Measurements from ENCODE around the gene PPP1R13L.

The PPP1R13L gene

DNA sequence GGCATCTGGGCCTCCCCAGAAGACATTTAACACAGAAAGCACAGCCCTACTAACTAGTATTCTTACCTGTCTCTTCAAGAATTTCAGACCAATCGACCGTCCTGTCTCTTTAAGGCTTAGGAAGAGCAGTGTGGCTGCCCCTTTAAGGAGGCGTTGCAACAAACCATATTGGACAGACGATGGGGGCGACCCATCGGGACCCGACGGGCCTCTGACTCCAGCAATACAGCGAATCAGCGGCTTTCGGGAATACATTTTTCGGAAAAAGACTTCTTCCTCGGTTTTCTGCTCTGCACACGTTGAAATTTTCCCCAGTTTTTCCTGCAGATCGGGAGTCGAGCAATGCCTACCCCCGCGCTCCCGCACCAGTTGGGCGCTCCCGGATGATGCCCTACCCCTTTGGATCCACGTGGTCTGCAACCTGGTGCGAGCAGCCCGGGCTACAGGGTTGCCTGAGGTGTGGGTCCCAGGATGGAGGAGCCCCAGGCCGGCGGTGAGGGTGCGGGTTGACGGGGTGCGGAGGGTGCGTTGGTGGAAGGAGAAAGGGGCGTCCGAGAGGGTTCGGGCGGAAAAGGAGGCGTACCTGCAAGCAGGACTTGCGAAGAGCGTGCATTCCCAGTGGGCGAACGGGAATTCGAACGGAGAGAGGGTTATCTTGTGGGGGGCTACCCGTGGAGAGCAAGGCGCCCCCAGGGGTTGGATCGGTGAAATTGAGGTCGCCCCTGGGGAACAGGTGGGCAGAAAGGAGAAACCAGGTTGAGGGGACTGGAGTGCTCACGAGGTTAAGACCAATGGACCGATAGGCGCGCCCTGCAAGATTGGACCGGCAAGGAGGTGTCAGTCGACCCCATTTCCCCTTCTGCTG is 1.6 kb upstream of the PPP1R13L start, which contains the start of gene POLR1G:
POLR1G (plus strand) TSS at position 419 of the 865 bp plus-strand sequence; CDS start at position 472, 53 bp downstream.
- H3K4me1 ChIP-seq (ENCODE audit: insufficient read depth, low read length): peaks cover 15% of the 10 kb centered on the region
- peak within 1 kb of the TSS; percentile 99 for H3K9ac ChIP-seq (ENCODE audit: low read depth, low read length)
- WGBS: under 1% methylated on average over 51 of the region's 51 CpGs
- peaks cover 8% of the 10 kb centered on the region; the same call in 1 of the 2 replicates for H3K27me3 ChIP-seq (ENCODE audit: insufficient read depth, low read length)
- H3K36me3 ChIP-seq (ENCODE audit: insufficient read depth, low read length): peaks cover 25% of the 10 kb centered on the region
- no peaks in the 10 kb centered on the region for H3K9me3 ChIP-seq (ENCODE audit: insufficient read depth, low read depth, low read length)
- H3K4me3 ChIP-seq (ENCODE audit: low read length): peak within 1 kb of the TSS; percentile 87
- H3K27ac ChIP-seq (ENCODE audit: low read depth, low read length): peak within 1 kb of the TSS; percentile 97

DNA sequence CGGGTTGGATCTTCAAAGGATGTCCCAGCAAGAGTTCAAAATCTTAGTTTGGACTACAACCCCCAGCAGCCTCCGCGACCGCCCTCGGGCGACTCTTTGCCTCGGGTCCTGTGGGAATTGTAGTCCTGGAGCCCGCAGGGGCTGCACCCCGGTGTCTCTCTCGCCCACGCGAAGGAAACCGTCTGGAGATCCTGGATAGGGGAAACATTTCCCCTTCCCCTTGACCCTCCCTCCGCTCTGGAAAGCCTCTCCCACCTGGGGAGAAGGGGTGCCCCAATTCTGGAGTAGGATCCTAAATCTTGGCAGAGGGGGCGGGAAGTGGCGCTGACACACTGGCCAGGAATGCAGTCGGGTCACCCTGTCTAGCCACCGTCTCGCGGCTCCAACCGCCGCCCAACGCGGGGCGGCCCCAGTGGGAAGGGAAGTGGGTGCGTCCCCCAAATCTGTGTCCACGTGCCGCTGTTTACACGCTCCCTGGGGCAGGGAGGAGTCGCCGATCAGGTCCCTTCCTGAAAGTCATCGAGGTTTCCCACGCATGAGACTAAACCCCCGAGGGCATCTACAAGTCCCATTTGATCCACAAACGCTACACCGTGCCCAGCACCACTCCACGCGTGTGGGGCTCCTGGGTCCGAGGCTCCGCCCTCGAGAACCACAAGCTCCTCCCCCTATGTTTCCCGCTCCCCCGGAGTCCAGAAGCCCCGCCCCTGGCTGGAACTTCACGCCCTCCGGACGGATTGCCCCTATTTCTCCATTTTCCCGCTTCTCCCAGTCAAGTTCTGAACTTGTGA is 761 bp upstream of the PPP1R13L start:
- H3K4me1 ChIP-seq (ENCODE audit: insufficient read depth, low read length): peaks cover 15% of the 10 kb centered on the region
- peaks cover 8% of the 10 kb centered on the region; the same call in 1 of the 2 replicates for H3K27me3 ChIP-seq (ENCODE audit: insufficient read depth, low read length)
- peak overlapping the region; percentile 99 for H3K9ac ChIP-seq (ENCODE audit: low read depth, low read length)
- H3K9me3 ChIP-seq (ENCODE audit: insufficient read depth, low read depth, low read length): no peaks in the 10 kb centered on the region
- WGBS: 1% methylated on average over 47 of the region's 48 CpGs
- H3K4me3 ChIP-seq (ENCODE audit: low read length): peak overlapping the region; percentile 87
- H3K27ac ChIP-seq (ENCODE audit: low read depth, low read length): peak overlapping the region; percentile 97
- peaks cover 18% of the 10 kb centered on the region for H3K36me3 ChIP-seq (ENCODE audit: insufficient read depth, low read length)

- peak overlapping the region; percentile 41; the same call in 1 of the 2 replicates for H3K9ac ChIP-seq (ENCODE audit: low read depth, low read length)
Measured at GRCh38 chr19:45403781-45404556, 900 bp downstream of the PPP1R13L start.

DNA sequence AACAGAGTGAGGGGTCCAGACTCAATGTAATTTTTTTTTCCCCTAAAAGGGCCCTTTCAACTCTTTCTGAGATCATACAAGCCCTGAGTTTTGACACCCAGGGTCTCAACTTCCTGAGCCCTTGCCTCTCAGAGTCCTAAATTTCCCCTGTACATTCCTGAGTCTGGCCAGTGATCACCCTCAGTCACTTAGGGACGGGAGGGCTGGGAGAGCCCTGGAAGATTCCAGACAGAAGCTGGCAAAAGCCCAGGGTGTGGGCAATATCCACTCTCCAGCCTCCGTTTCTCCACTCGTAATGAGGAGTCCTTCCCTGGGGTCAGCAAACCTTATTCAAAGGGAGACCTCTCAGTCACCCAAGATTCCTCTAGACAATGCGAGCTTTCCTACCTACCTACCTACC is 1.6 kb downstream of the PPP1R13L start:
- WGBS: 78% methylated on average over 4 of the region's 4 CpGs
- Histone ChIP-seq H3K9me3 (ENCODE audit: insufficient read depth, low read depth, low read length) (no peaks in the 10 kb centered on the region), H3K36me3 (ENCODE audit: insufficient read depth, low read length) (peaks cover 3% of the 10 kb centered on the region; the same call in 1 of the 2 replicates), H3K4me3 (ENCODE audit: low read length) (peak overlapping the region; percentile 87), H3K27ac (ENCODE audit: low read depth, low read length) (no peak overlapping the region), H3K27me3 (ENCODE audit: insufficient read depth, low read length) (peaks cover 8% of the 10 kb centered on the region; the same call in 1 of the 2 replicates), H3K9ac (ENCODE audit: low read depth, low read length) (no peak overlapping the region), H3K4me1 (ENCODE audit: insufficient read depth, low read length) (peaks cover 15% of the 10 kb centered on the region)

More at GRCh38 chr19:45403781-45404556, 900 bp downstream of the PPP1R13L start:
- Histone ChIP-seq H3K36me3 (ENCODE audit: insufficient read depth, low read length) (peaks cover 10% of the 10 kb centered on the region), H3K27ac (ENCODE audit: low read depth, low read length) (peak overlapping the region; percentile 97; the same call in 1 of the 2 replicates), H3K27me3 (ENCODE audit: insufficient read depth, low read length) (peaks cover 8% of the 10 kb centered on the region; the same call in 1 of the 2 replicates), H3K4me1 (ENCODE audit: insufficient read depth, low read length) (peaks cover 15% of the 10 kb centered on the region), H3K9me3 (ENCODE audit: insufficient read depth, low read depth, low read length) (no peaks in the 10 kb centered on the region), H3K4me3 (ENCODE audit: low read length) (peak overlapping the region; percentile 87)
- WGBS: 7% methylated on average over 22 of the region's 25 CpGs

- 12% methylated on average over 40 of the region's 40 CpGs for WGBS
- Histone ChIP-seq H3K27me3 (ENCODE audit: insufficient read depth, low read length) (peaks cover 8% of the 10 kb centered on the region), H3K9ac (ENCODE audit: low read depth, low read length) (no peak overlapping the region), H3K9me3 (ENCODE audit: insufficient read depth, low read depth, low read length) (no peaks in the 10 kb centered on the region), H3K36me3 (ENCODE audit: insufficient read depth, low read length) (no peaks in the 10 kb centered on the region), H3K4me3 (ENCODE audit: low read length) (peak overlapping the region; percentile 17; the same call in 1 of the 2 replicates), H3K27ac (ENCODE audit: low read depth, low read length) (peak overlapping the region; percentile 34; the same call in 1 of the 2 replicates), H3K4me1 (ENCODE audit: insufficient read depth, low read length) (peaks cover 15% of the 10 kb centered on the region)
Measured at GRCh38 chr19:45402298-45403061, 2.4 kb downstream of the PPP1R13L start.

DNA sequence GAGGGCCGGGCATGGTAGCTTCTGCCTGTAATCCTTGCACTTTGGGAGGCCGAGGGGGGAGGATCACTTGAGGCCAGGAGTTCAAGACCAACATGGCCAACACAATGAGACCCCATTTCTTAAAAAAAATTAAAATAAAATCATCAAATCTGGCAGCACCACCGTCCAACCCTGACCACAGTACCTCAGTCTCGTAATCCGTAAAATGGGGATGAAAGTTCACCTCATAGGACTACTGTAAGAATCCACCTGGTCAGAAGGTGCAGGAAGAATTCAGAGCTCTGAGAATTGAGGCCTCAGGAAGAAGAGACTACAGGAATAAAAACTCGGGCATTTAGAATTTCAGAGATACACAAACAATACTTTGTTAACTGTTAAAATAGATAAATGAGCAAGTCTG is 3.1 kb downstream of the PPP1R13L start:
- peak overlapping the region; percentile 17; the same call in 1 of the 2 replicates for H3K4me3 ChIP-seq (ENCODE audit: low read length)
- WGBS: 97% methylated on average over 5 of the region's 6 CpGs
- no peak overlapping the region for H3K9ac ChIP-seq (ENCODE audit: low read depth, low read length)
- peaks cover 13% of the 10 kb centered on the region for H3K4me1 ChIP-seq (ENCODE audit: insufficient read depth, low read length)
- H3K27me3 ChIP-seq (ENCODE audit: insufficient read depth, low read length): peaks cover 11% of the 10 kb centered on the region
- no peaks in the 10 kb centered on the region for H3K9me3 ChIP-seq (ENCODE audit: insufficient read depth, low read depth, low read length)
- H3K27ac ChIP-seq (ENCODE audit: low read depth, low read length): no peak overlapping the region
- no peaks in the 10 kb centered on the region for H3K36me3 ChIP-seq (ENCODE audit: insufficient read depth, low read length)

DNA sequence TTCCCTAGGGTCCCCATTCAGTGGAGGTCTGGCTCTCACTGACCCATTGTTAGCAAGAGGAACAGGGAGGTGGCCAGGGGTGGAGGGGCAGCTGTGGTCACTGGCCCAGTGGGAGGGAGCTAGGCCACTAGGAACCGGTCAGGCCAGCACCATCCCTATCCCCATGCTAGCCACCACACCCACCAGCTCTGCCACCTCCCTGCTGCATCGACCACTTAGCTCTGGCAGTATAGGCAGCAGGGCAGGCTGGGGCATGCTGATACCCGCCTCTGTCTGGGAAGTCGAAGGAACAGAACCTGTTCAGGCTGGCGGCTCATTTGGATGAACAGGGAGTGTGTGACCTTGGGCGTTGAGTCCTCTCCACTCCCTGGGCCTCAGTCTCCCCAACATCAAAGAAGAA is 4.7 kb downstream of the PPP1R13L start:
- no peak overlapping the region for H3K9ac ChIP-seq (ENCODE audit: low read depth, low read length)
- H3K27me3 ChIP-seq (ENCODE audit: insufficient read depth, low read length): peaks cover 15% of the 10 kb centered on the region
- H3K9me3 ChIP-seq (ENCODE audit: insufficient read depth, low read depth, low read length): no peaks in the 10 kb centered on the region
- no peak overlapping the region for H3K4me3 ChIP-seq (ENCODE audit: low read length)
- H3K36me3 ChIP-seq (ENCODE audit: insufficient read depth, low read length): no peaks in the 10 kb centered on the region
- 86% methylated on average over 6 of the region's 6 CpGs for WGBS
- H3K27ac ChIP-seq (ENCODE audit: low read depth, low read length): no peak overlapping the region
- peaks cover 13% of the 10 kb centered on the region for H3K4me1 ChIP-seq (ENCODE audit: insufficient read depth, low read length)

DNA sequence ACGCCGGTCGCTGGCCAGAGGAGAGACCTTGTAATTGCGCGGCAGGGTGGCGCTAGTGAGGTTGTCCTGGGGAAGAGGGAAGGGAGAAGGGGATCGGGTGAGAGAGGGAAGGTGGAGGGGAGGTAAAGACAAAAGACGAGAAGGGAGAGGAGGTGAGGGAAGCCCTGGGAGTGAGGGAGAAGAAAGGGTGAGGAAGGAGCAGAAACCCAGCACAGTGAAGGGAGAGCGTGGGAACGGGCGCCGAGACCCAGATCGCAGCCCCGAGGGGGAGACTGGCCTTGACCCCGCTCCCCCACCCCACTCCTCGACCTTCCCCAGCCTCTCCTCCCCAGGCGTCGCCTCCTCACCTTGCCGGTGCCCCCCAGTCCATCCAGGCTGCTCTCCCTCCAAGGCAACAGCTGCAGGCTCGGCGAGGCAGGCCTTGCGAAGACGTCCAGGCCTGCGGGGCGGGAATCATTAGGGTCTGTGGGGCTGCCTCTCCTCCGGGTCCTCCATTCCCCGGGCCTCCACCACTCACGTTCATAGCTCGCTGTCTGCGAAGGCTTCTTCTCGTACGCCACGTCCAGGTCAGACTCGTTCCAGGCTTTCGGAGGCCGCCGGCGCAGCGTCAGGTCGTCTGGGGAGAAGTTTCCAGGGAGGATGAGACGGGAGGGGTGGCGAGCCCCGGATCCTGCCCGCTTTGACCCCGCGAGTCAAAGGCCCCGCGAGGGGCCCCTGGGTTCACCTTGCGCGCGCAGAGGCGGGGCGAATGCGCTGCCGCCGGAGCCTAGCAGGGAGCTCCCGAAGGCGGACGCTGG is 8.8 kb downstream of the PPP1R13L start:
- 82% methylated on average over 59 of the region's 59 CpGs for WGBS
- peak overlapping the region; percentile 36 for H3K4me3 ChIP-seq (ENCODE audit: low read length)

DNA sequence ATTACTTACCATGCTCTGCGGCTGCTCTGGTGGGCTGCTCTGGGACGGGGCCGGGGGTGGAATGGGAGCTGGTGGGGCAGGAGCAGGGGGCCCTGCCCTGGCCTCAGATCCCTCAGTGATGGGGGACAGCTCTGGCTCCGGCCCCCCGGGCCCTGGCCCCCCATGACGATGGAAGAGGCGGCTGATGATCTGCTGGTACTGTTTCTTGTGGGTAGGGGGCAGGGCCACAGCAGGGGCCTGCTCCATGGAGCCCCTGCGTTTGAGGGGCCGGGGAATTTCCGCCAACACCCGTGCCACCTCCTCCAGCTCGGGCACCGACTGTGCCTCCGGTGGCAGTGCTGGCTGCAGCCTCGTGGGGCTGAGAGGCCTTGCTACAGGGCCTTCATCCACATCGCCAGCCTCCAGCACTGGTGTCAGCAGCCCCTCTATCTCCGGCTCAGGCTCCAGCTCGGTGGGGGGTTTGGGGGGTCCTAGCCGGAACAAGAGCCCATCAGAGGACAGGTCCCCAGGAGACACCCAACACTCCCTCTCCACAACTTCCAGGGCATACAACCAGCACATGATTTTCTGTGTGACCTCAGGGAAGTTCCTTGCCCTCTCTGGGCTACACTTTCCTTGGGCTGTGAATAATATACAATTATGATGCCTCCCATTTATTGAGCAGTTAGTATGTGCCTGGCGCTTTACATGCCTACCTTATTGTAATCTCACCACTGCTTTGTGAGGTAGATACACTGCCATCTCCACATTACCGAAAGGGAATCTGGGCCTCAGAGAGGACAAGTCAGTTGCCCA is 12.8 kb downstream of the PPP1R13L start:
- Histone ChIP-seq H3K9ac (ENCODE audit: low read depth, low read length) (no peak overlapping the region), H3K27me3 (ENCODE audit: insufficient read depth, low read length) (peaks cover 6% of the 10 kb centered on the region; the same call in 1 of the 2 replicates), H3K36me3 (ENCODE audit: insufficient read depth, low read length) (0 out of 2 replicates have a peak, but pooled peaks cover 3% of the 10 kb centered on the region), H3K4me3 (ENCODE audit: low read length) (no peak overlapping the region), H3K4me1 (ENCODE audit: insufficient read depth, low read length) (peaks cover 3% of the 10 kb centered on the region), H3K27ac (ENCODE audit: low read depth, low read length) (no peak overlapping the region), H3K9me3 (ENCODE audit: insufficient read depth, low read depth, low read length) (no peaks in the 10 kb centered on the region)
- 94% methylated on average over 21 of the region's 21 CpGs for WGBS

More for the DNA sequence above, 8.8 kb downstream of the PPP1R13L start:
- H3K27me3 ChIP-seq (ENCODE audit: insufficient read depth, low read length): peaks cover 7% of the 10 kb centered on the region; the same call in 1 of the 2 replicates
- 0 out of 2 replicates have a peak, but pooled peaks cover 3% of the 10 kb centered on the region for H3K36me3 ChIP-seq (ENCODE audit: insufficient read depth, low read length)
- peaks cover 3% of the 10 kb centered on the region for H3K4me1 ChIP-seq (ENCODE audit: insufficient read depth, low read length)
- 0 out of 2 replicates have a peak overlapping the region, but pooled peaks have one; percentile 18 for H3K27ac ChIP-seq (ENCODE audit: low read depth, low read length)
- no peak overlapping the region for H3K9ac ChIP-seq (ENCODE audit: low read depth, low read length)
- H3K9me3 ChIP-seq (ENCODE audit: insufficient read depth, low read depth, low read length): no peaks in the 10 kb centered on the region
